HepG2 (cell line): Measurements from ENCODE around the gene LTA4H. TPM values are rescaled to one million over a fixed set of nuclear protein-coding genes. Genes with fewer than 3 reads are reported as not detected.

Experiments used
- ATAC-seq: fragments of 200-7000 bp; cut with Tn5 transposase; 3 replicates; pipeline ENCODE4 v1.9.1; 2020; ENCODE audit warnings: mild to moderate bottlenecking, moderate library complexity
- BruUV-seq: library from RNA; stranded (reverse); fragments of 400-500 nt; replicated peaks from 2 replicates; lab custom pipeline; 2021; lab: Mats Ljungman, UMichigan
- CTCF ChIA-PET: fragments of 300-600 bp; formaldehyde crosslinking; extraction: SDS; loops from one replicate; lab custom pipeline; 2021; ENCODE audit warnings: low total read pairs, inconsistent platforms, low intra/inter-chr PET ratio; lab: Yijun Ruan, JAX
- POLR2A ChIA-PET: fragments of 350-600 bp; sonication (Branson Sonifier 250); formaldehyde crosslinking; loops from one replicate; lab custom pipeline; 2020; ENCODE audit warnings: antibody characterized with exemption, inconsistent platforms; lab: Yijun Ruan, JAX
- DNase-seq: peaks from one replicate; pipeline ENCODE4 v3.0.0-alpha.2; 2015; ENCODE audit warnings: low spot score
- FAIRE-seq: peaks from 3 replicates; lab custom pipeline; 2011; peaks lifted over from hg19 to GRCh38; lab: Jason Lieb, UNC
- H2AFZ ChIP-seq: one replicate; pipeline ENCODE4 v1.6.1; 2011; ENCODE audit warnings: low read length, inconsistent platforms
- H3K27ac ChIP-seq: fragments of 300-600 bp; 3 replicates; pipeline ENCODE4 v1.8.0; 2011; ENCODE audit warnings: mixed run types, mild to moderate bottlenecking, mixed read lengths, low read length, inconsistent platforms; ENCODE audit not compliant: insufficient read depth; ENCODE audit errors: extremely low read length
- H3K27me3 ChIP-seq, 2 experiments: fragments of 200-600 bp in 1 of 2; 2 replicates in 1 of 2; 3 replicates in 1 of 2; pipeline versions ENCODE4 v1.6.0 to v1.8.0; 2011; ENCODE audit warnings: low read length in 2 of 2, mild to moderate bottlenecking in 2 of 2, moderate library complexity in 2 of 2, inconsistent platforms in 1 of 2; ENCODE audit not compliant: insufficient read depth in 2 of 2, control insufficient read depth in 1 of 2
- H3K36me3 ChIP-seq, 2 experiments: fragments of 200-600 bp in 1 of 2; replicated peaks in 1 of 2; 2 replicates in 1 of 2; 3 replicates in 1 of 2; pipeline versions ENCODE4 v1.5.1 to v1.8.0; 2011; ENCODE audit warnings: low read length in 2 of 2, inconsistent platforms in 1 of 2; ENCODE audit not compliant: insufficient read depth in 2 of 2, control insufficient read depth in 1 of 2
- H3K4me1 ChIP-seq: 2 replicates; pipeline ENCODE4 v1.5.1; 2012; ENCODE audit warnings: low read length, inconsistent platforms; ENCODE audit not compliant: insufficient read depth
- H3K4me2 ChIP-seq: 2 replicates; pipeline ENCODE4 v1.6.0; 2011; ENCODE audit warnings: low read depth, low read length, inconsistent platforms
- H3K4me3 ChIP-seq, 3 experiments: fragments of 200-600 bp in 1 of 3; sonication (generic), shearing (Covaris generic) in 1 of 3; replicated peaks in 1 of 3; 2 replicates each; pipeline ENCODE4 v1.5.1; 2011 to 2016; ENCODE audit warnings: low read length in 3 of 3, inconsistent platforms in 2 of 3, low read depth in 2 of 3, mild to moderate bottlenecking in 2 of 3, control low read depth in 1 of 3, mixed read lengths in 1 of 3; ENCODE audit not compliant: insufficient read depth in 1 of 3
- H3K79me2 ChIP-seq: one replicate; pipeline ENCODE4 v1.6.1; 2011; ENCODE audit warnings: low read length, inconsistent platforms; ENCODE audit not compliant: insufficient read depth
- H3K9ac ChIP-seq: 2 replicates; pipeline ENCODE4 v1.6.0; 2011; ENCODE audit warnings: mild to moderate bottlenecking, low read depth, low read length, inconsistent platforms; ENCODE audit not compliant: insufficient read depth
- H3K9me3 ChIP-seq: 2 replicates; pipeline ENCODE4 v1.5.1; 2012; ENCODE audit warnings: mild to moderate bottlenecking, low read length
- H4K20me1 ChIP-seq: 2 replicates; pipeline ENCODE4 v1.6.0; 2011; ENCODE audit warnings: inconsistent platforms, mild to moderate bottlenecking, low read length, moderate library complexity; ENCODE audit not compliant: insufficient read depth
- CENPT ChIP-seq: sonication (generic); formaldehyde crosslinking; IDR thresholded peaks from 2 replicates; pipeline ENCODE4 v1.8.0; 2022; ENCODE audit warnings: low read depth, mild to moderate bottlenecking, moderate library complexity, missing genetic modification reagents
- FOXA3 ChIP-seq: IDR thresholded peaks from 2 replicates; pipeline ENCODE4 v1.6.1; 2016; ENCODE audit warnings: missing genetic modification reagents, missing compliant biosample characterization
- HINFP ChIP-seq: sonication (generic); formaldehyde crosslinking; IDR thresholded peaks from 2 replicates; pipeline ENCODE4 v1.4.0; 2020; ENCODE audit warnings: low read depth, mild to moderate bottlenecking, missing genetic modification reagents
- MAFF ChIP-seq: IDR thresholded peaks from 2 replicates; pipeline ENCODE4 v1.6.1; 2011; ENCODE audit warnings: low read depth, low read length, improper control_type of control experiment
- NCOA2 ChIP-seq: sonication (generic); formaldehyde crosslinking; IDR thresholded peaks from 2 replicates; pipeline ENCODE4 v1.8.0; 2022; ENCODE audit warnings: inconsistent platforms
- PTBP1 ChIP-seq: fragments of 200-400 bp; formaldehyde crosslinking; IDR thresholded peaks from 2 replicates; pipeline ENCODE4 v1.6.1; 2018; ENCODE audit warnings: low read length, low read depth; ENCODE audit not compliant: poor library complexity, severe bottlenecking
- RFX1 ChIP-seq: fragments of 450-650 bp; IDR thresholded peaks from 2 replicates; pipeline ENCODE4 v1.6.1; 2017
- RFX3 ChIP-seq: IDR thresholded peaks from 2 replicates; pipeline ENCODE4 v1.6.1; 2016; ENCODE audit warnings: missing biosample characterization, missing genetic modification reagents
- SMAD1 ChIP-seq: sonication (generic); formaldehyde crosslinking; IDR thresholded peaks from 2 replicates; pipeline ENCODE4 v1.4.0; 2020; ENCODE audit warnings: missing genetic modification reagents, low read depth, mild to moderate bottlenecking, borderline replicate concordance
- USF2 ChIP-seq, 2 experiments: sonication (generic) in 1 of 2; formaldehyde crosslinking in 1 of 2; IDR thresholded peaks; 2 replicates each; pipeline versions ENCODE4 v1.5.1 to v1.6.1; 2011 to 2020; ENCODE audit warnings: borderline replicate concordance in 1 of 2, low read depth in 1 of 2, low read length in 1 of 2, mild to moderate bottlenecking in 1 of 2, missing genetic modification reagents in 1 of 2, moderate library complexity in 1 of 2
- ZNF335 ChIP-seq: sonication (generic); formaldehyde crosslinking; IDR thresholded peaks from 2 replicates; pipeline ENCODE4 v1.4.0; 2020; ENCODE audit warnings: missing genetic modification reagents
- ZNF431 ChIP-seq: sonication (generic); formaldehyde crosslinking; IDR thresholded peaks from 2 replicates; pipeline ENCODE4 v1.9.0; 2022; ENCODE audit warnings: missing genetic modification reagents, low read depth, mild to moderate bottlenecking, borderline replicate concordance
- WGBS: methylation state at CpG from one replicate; pipeline ENCODE4 v1.1.6; 2017; ENCODE audit warnings: low lambda C conversion rate; 5-methylcytosine and 5-hydroxymethylcytosine counted together
- in situ Hi-C: cut with HindIII; loops from 2 replicates; pipeline ENCODE4 v1.10.0; 2017; ENCODE audit warnings: low pct_unique_long_range_greater_than_20kb; ENCODE audit not compliant: extremely low pct_ligation_motif_present
- intact Hi-C: fragments of 100-400 bp; cut with micrococcal nuclease; formaldehyde crosslinking; loops from one replicate; pipeline ENCODE4 v1.10.0; 2022; ENCODE audit not compliant: unreplicated experiment
- polyA plus RNA-seq, 8 experiments: library from polyadenylated mRNA; depleted of rRNA in 3 of 8; stranded (reverse) in 7 of 8; unstranded in 1 of 8; fragments of >200 nt; fragmentation: Illumina TruSeq in 4 of 8; extraction: Trizol in 4 of 8; gene quantifications; 2 replicates each; pipeline versions ENCODE4 v1.2.1 to v1.2.3, GENCODE V29; 2011 to 2016; ENCODE audit warnings: low read depth in 4 of 8, missing spikeins in 1 of 8, mixed read lengths in 1 of 8; ENCODE audit not compliant: insufficient read depth in 1 of 8
- total RNA-seq, 5 experiments: library from RNA; depleted of rRNA; stranded (reverse); fragments of >200 nt; fragmentation: Illumina TruSeq; extraction: Trizol; gene quantifications; 2 replicates each; pipeline ENCODE4 v1.2.3, GENCODE V29; 2016; ENCODE audit warnings: low read depth in 1 of 5
- TF ChIP-seq, protein P1 (sequence below): sonication (generic); formaldehyde crosslinking; IDR thresholded peaks from 2 replicates; pipeline ENCODE4 v1.4.0; 2020; ENCODE audit warnings: mild to moderate bottlenecking, missing genetic modification reagents
- TF ChIP-seq, protein P2 (sequence below): sonication (generic); formaldehyde crosslinking; conservative IDR thresholded peaks from 2 replicates; pipeline ENCODE4 v1.8.0; 2022; ENCODE audit warnings: mild to moderate bottlenecking, moderate library complexity, missing genetic modification reagents

Gene LTA4H
- total and polyA plus RNA-seq, 2 of the 13 experiments (the other 11 are each of a cell fraction or from before 2014, with no cell fraction given) = 87.5 to 90.4 TPM

- TF ChIP-seq HINFP (CRISPR knock-in tag) = no peak
Observed at GRCh38 chr12:95963096-95963495, 72.3 kb downstream of the LTA4H start (continued).

- Histone ChIP-seq H3K27me3 (no peaks in the 10 kb centered on the region), H3K4me2 (no peak overlapping the region), H2AFZ (no peak overlapping the region), H3K9me3 (no peaks in the 10 kb centered on the region), H4K20me1 (no peaks in the 10 kb centered on the region), H3K79me2 (no peaks in the 10 kb centered on the region), H3K27ac (no peak overlapping the region), H3K36me3 (no peaks in the 10 kb centered on the region), H3K4me3 (no peak overlapping the region), H3K4me1 (peaks cover 48% of the 10 kb centered on the region), H3K9ac (no peak overlapping the region)
- FAIRE-seq = no peak
- in situ Hi-C loops (no loop called here), intact Hi-C loops (no loop called here)
- POLR2A ChIA-PET = interaction anchor here (1.2 kb wide), 1 partner anchor 12 kb away, joined by 4 read pairs; no protein-coding TSS in a partner anchor
- CTCF ChIA-PET = no interaction called here
- TF ChIP-seq, protein P1, sequence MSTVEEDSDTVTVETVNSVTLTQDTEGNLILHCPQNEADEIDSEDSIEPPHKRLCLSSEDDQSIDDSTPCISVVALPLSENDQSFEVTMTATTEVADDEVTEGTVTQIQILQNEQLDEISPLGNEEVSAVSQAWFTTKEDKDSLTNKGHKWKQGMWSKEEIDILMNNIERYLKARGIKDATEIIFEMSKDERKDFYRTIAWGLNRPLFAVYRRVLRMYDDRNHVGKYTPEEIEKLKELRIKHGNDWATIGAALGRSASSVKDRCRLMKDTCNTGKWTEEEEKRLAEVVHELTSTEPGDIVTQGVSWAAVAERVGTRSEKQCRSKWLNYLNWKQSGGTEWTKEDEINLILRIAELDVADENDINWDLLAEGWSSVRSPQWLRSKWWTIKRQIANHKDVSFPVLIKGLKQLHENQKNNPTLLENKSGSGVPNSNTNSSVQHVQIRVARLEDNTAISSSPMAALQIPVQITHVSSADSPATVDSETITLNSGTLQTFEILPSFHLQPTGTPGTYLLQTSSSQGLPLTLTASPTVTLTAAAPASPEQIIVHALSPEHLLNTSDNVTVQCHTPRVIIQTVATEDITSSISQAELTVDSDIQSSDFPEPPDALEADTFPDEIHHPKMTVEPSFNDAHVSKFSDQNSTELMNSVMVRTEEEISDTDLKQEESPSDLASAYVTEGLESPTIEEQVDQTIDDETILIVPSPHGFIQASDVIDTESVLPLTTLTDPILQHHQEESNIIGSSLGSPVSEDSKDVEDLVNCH (CRISPR knock-in tag) = no peak
- TF ChIP-seq ZNF431 (CRISPR knock-in tag) (no peak), PTBP1 (no peak), SMAD1 (no peak), RFX1 (peak; percentile 49; the same call in 1 of the 2 replicates), ZNF335 (CRISPR knock-in tag) (no peak), RFX3 (CRISPR knock-in tag) (peak; percentile 30; the same call in 1 of the 2 replicates), CENPT (no peak), USF2 (IDR thresholded peaks at IDR 0.05; ENCODE audit: low read depth, low read length) (no peak), USF2 (CRISPR knock-in tag; IDR thresholded peaks at IDR 0.05; ENCODE audit: borderline replicate concordance) (no peak), MAFF (no peak), FOXA3 (CRISPR knock-in tag) (no peak), NCOA2 (no peak)
- TF ChIP-seq, protein P2, sequence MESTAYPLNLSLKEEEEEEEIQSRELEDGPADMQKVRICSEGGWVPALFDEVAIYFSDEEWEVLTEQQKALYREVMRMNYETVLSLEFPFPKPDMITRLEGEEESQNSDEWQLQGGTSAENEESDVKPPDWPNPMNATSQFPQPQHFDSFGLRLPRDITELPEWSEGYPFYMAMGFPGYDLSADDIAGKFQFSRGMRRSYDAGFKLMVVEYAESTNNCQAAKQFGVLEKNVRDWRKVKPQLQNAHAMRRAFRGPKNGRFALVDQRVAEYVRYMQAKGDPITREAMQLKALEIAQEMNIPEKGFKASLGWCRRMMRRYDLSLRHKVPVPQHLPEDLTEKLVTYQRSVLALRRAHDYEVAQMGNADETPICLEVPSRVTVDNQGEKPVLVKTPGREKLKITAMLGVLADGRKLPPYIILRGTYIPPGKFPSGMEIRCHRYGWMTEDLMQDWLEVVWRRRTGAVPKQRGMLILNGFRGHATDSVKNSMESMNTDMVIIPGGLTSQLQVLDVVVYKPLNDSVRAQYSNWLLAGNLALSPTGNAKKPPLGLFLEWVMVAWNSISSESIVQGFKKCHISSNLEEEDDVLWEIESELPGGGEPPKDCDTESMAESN (CRISPR knock-in tag) = no peak
- no peak for ATAC-seq
- WGBS = 86% methylated on average over 7 of the region's 7 CpGs
- no peak for DNase-seq
- no TSS peak for BruUV-seq
Observed at GRCh38 chr12:95962222-95962621, 73.2 kb downstream of the LTA4H start.
